Natural killer cell (primary cell): ENCODE measurements around the gene TGFBR3. TPM values are rescaled to one million over a fixed set of nuclear protein-coding genes. Genes with fewer than 3 reads are reported as not detected.

Source experiments
- ATAC-seq, 3 donors: fragments of 150-1000 bp in 2 of 3; fragments of 200-7000 bp in 1 of 3; cut with Tn5 transposase; 1 replicate in 1 of 3; 2 replicates in 2 of 3; pipeline ENCODE4 v1.10.0; 2021; ENCODE audit warnings: mild to moderate bottlenecking in 2 of 3, moderate library complexity in 2 of 3
- DNase-seq, 2 donors: peaks; one replicate each; pipeline versions ENCODE4 v3.0.0 to v3.0.0-alpha.2; 2013 to 2021; ENCODE audit warnings: mixed read lengths in 1 of 2
- H3K27ac ChIP-seq: one replicate; pipeline ENCODE4 v1.5.1; 2013; ENCODE audit warnings: mild to moderate bottlenecking, low read length
- H3K27me3 ChIP-seq: one replicate; pipeline ENCODE4 v1.6.1; 2013; ENCODE audit warnings: low read length; ENCODE audit not compliant: control insufficient read depth, insufficient read depth
- H3K36me3 ChIP-seq: one replicate; pipeline ENCODE4 v1.6.1; 2013; ENCODE audit warnings: low read length; ENCODE audit not compliant: control insufficient read depth, insufficient read depth
- H3K4me1 ChIP-seq: one replicate; pipeline ENCODE4 v1.6.1; 2013; ENCODE audit warnings: low read length; ENCODE audit not compliant: control insufficient read depth, insufficient read depth
- H3K4me3 ChIP-seq: one replicate; pipeline ENCODE4 v1.5.1; 2013; ENCODE audit warnings: low read length
- H3K9me3 ChIP-seq: one replicate; pipeline ENCODE4 v1.6.1; 2013; ENCODE audit warnings: low read length; ENCODE audit not compliant: control insufficient read depth, insufficient read depth
- H3K27ac Mint-ChIP-seq, 2 donors: one replicate each; pipeline ENCODE4 v1.8.0; 2022; ENCODE audit warnings: mild to moderate bottlenecking in 2 of 2, mixed read lengths in 2 of 2, moderate library complexity in 1 of 2
- H3K27me3 Mint-ChIP-seq, 2 donors: one replicate each; pipeline ENCODE4 v1.8.0; 2022; ENCODE audit warnings: low read depth in 2 of 2, mixed read lengths in 2 of 2
- H3K36me3 Mint-ChIP-seq: one replicate; pipeline ENCODE4 v1.8.0; 2022; ENCODE audit warnings: mixed read lengths
- H3K4me1 Mint-ChIP-seq, 2 donors: one replicate each; pipeline ENCODE4 v1.8.0; 2022; ENCODE audit warnings: mixed read lengths in 2 of 2
- H3K4me3 Mint-ChIP-seq: one replicate; pipeline ENCODE4 v1.8.0; 2022; ENCODE audit warnings: mild to moderate bottlenecking, moderate library complexity, mixed read lengths
- H3K9me3 Mint-ChIP-seq, 2 donors: one replicate each; pipeline ENCODE4 v1.8.0; 2022; ENCODE audit warnings: mixed read lengths in 2 of 2
- CTCF ChIP-seq: fragments of 200-600 bp; IDR thresholded peaks from one replicate; pipeline ENCODE4 v1.8.0; 2022; ENCODE audit warnings: antibody characterized with exemption
- WGBS: methylation state at CpG from one replicate; pipeline ENCODE4 v1.1.7; 2013; ENCODE audit warnings: missing lambda C conversion rate; ENCODE audit not compliant: insufficient coverage; 5-methylcytosine and 5-hydroxymethylcytosine counted together
- intact Hi-C: fragments of 100-400 bp; cut with micrococcal nuclease; formaldehyde crosslinking; loops from one replicate; pipeline ENCODE4 v1.14.2; 2022
- total RNA-seq, 4 donors: library from RNA; stranded (reverse); fragments of 120-200 nt in 1 of 4; gene quantifications; one replicate each; pipeline versions ENCODE4 v1.2.3 to v1.2.4, GENCODE V29; 2013 to 2022

Gene TGFBR3
- total RNA-seq, 3 donors from 2014 or later (not counting 1 experiment from before 2014, with no cell fraction given) = 225 to 274 (median 243) TPM

DNA sequence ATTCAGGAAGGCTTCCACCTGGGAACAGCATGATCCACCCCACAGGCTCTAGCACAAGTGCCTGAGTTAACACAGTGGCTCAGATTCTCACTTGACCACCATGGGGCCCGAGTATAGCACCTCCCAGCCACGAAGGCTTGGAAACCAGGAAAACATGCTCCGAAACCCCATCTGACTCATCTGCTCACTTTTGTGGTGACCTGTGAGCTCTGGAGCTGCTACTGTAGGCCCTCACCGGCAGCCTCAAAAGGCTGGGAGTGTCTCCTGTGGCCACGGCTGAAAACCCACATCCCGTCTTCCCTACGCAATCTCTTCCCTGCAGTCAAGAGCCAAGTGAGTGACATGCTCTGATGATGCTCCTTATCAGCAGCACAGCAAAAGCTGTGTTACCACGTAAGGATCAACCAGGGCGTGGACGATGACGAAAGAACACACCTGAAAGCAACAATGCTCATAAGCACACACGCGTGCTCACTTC lies 81.4 kb downstream of the TGFBR3 start:
- ATAC-seq (peak; percentile 30 to 48 (median 32)), DNase-seq (peak; percentile 62 to 96)
- Mint-ChIP-seq H3K27me3 (no peaks in the 10 kb centered on the region), H3K4me1 (peaks cover 89 to 92% of the 10 kb centered on the region in 2 donors), H3K27ac (peak overlapping the region; percentile 95 to 96), H3K36me3 (no peaks in the 10 kb centered on the region), H3K9me3 (no peaks in the 10 kb centered on the region), H3K4me3 (peak overlapping the region; percentile 78)
- Histone ChIP-seq H3K36me3 (no peaks in the 10 kb centered on the region), H3K4me3 (peak overlapping the region; percentile 8), H3K27me3 (no peaks in the 10 kb centered on the region), H3K27ac (peak overlapping the region; percentile 97), H3K9me3 (no peaks in the 10 kb centered on the region), H3K4me1 (peaks cover 62% of the 10 kb centered on the region)
- TF ChIP-seq CTCF = no peak
- WGBS = 39% methylated on average over 13 of the region's 13 CpGs
- intact Hi-C loops = loop anchor here (1.0 to 5.0 kb wide), 6 partner anchors 14 to 292 kb away; no protein-coding TSS in a partner anchor

GRCh38 chr1:91803847-91804545 lies 82.0 kb downstream of the TGFBR3 start:
- peak overlapping the region; percentile 97 for H3K27ac ChIP-seq
- H3K4me3 Mint-ChIP-seq = peak overlapping the region; percentile 78

DNA sequence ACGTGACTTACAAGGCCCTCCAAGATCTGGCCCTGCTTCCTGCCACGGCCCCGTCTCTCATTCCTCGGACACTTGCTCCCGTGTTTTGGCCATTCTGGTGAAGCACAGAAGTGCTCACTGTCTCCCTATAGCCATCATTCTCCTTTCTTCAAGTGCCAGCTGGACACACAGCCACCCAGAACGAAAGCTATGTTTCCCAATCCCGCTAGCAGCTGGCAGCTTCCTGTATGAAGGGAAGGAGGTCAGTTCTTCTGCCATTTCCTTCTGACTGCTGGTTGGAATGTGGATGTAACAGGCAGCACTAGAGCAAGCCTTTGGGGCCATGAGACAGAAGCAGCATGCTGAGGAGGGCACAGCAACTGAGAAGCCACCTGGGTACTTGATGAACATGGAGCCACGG lies 82.8 kb downstream of the TGFBR3 start:
- H3K27me3 ChIP-seq = no peaks in the 10 kb centered on the region
- no peaks in the 10 kb centered on the region for H3K9me3 ChIP-seq
- peak overlapping the region; percentile 78 for H3K4me3 Mint-ChIP-seq
- peaks cover 2% of the 10 kb centered on the region for H3K36me3 ChIP-seq
- intact Hi-C loops = loop anchor here (5.0 kb wide), 1 partner anchor 291 kb away; no protein-coding TSS in a partner anchor
- no peaks in the 10 kb centered on the region for H3K27me3 Mint-ChIP-seq
- peaks cover 67% of the 10 kb centered on the region for H3K4me1 ChIP-seq
- H3K27ac Mint-ChIP-seq = peak overlapping the region; percentile 95 to 96
- H3K4me3 ChIP-seq = no peak overlapping the region
- H3K27ac ChIP-seq = peak overlapping the region; percentile 97
- WGBS = 84% methylated on average over 7 of the region's 8 CpGs
- no peak for TF ChIP-seq CTCF
- no peaks in the 10 kb centered on the region for H3K36me3 Mint-ChIP-seq
- peaks cover 92 to 93% of the 10 kb centered on the region in 2 donors for H3K4me1 Mint-ChIP-seq
- no peaks in the 10 kb centered on the region for H3K9me3 Mint-ChIP-seq
- ATAC-seq (no peak), DNase-seq (peak in 1 of 2 donors; percentile 48)

More at GRCh38 chr1:91803847-91804545, 82.0 kb downstream of the TGFBR3 start:
- no peaks in the 10 kb centered on the region for H3K27me3 ChIP-seq
- 12% methylated on average over 6 of the region's 6 CpGs for WGBS
- peak; percentile 56 to 95 for DNase-seq
- peak overlapping the region; percentile 8 for H3K4me3 ChIP-seq
- peak overlapping the region; percentile 95 to 96 for H3K27ac Mint-ChIP-seq
- TF ChIP-seq CTCF = no peak
- H3K9me3 ChIP-seq = no peaks in the 10 kb centered on the region
- ATAC-seq = peak; percentile 58 to 79 (median 69)
- intact Hi-C loops = loop anchor here (1.0 to 5.0 kb wide), 6 partner anchors 15 to 292 kb away; no protein-coding TSS in a partner anchor
- H3K9me3 Mint-ChIP-seq = no peaks in the 10 kb centered on the region
- no peaks in the 10 kb centered on the region for H3K36me3 Mint-ChIP-seq
- H3K4me1 Mint-ChIP-seq = peaks cover 89 to 92% of the 10 kb centered on the region in 2 donors
- no peaks in the 10 kb centered on the region for H3K27me3 Mint-ChIP-seq
- peaks cover 63% of the 10 kb centered on the region for H3K4me1 ChIP-seq
- H3K36me3 ChIP-seq = peaks cover 2% of the 10 kb centered on the region
